TTC549 (cell line): ENCODE data around the gene COL5A2.

Experiments used
- FAIRE-seq: peaks from 2 replicates; lab custom pipeline; 2012; peaks lifted over from hg19 to GRCh38; lab: Jason Lieb, UNC

Gene COL5A2

DNA sequence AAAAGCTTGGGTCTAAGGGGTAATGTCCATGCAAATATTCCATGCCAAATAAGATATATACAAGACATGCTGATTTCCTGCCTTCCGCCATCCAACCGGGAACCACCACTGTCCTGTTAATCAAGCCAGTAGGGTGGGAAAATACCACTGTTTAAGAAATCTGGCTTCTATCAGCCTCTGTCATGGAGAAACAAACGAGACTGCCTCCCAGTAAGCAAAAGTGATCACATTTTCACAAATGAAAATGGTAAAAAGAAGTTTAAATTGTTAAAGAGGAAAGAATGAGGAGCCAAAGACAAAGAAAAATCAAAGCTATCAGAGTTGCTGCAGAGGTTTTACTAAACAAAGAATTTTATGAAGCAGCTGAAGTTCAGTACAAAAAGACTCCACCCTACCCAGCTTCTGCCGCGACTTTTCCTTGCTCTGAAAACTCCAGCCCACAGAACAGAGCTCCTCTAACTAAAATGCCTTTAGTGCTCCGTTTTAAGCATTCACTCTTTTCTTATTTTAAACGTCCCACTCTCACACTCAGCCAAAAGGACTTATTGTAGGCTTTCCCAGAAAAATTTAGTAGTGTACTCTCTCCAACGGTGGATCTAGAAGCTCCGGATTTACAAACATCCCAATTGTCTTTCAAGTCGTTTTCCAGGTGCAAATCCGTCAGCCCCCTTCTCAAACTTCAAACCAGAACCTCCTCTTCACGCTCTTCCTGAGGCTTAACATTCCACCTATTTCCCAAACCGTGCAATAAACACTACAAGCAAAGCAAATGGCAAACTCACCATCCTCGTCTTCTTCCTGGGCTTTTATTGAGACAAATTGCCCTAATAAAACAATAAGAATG lies 613 bp downstream of the COL5A2 start:
- no peak for FAIRE-seq

DNA sequence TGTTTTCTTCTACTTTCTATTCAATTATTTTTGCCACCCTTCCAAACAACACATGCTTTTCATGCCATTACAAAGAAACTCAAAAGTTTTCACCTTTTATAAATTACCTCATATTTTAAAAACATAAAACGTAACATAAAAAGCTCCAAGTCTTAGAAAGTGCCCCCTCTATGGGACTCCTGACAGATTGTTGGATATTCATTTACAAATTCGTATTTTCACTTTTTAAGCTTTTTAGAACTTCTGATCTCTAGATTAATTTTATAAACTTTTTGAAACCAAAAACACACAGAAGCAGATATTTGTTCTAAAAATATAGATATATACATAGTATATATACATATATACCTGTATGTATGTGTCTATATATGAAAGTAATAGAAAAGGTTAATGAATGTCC lies 1.5 kb downstream of the COL5A2 start:
- no peak for FAIRE-seq

DNA sequence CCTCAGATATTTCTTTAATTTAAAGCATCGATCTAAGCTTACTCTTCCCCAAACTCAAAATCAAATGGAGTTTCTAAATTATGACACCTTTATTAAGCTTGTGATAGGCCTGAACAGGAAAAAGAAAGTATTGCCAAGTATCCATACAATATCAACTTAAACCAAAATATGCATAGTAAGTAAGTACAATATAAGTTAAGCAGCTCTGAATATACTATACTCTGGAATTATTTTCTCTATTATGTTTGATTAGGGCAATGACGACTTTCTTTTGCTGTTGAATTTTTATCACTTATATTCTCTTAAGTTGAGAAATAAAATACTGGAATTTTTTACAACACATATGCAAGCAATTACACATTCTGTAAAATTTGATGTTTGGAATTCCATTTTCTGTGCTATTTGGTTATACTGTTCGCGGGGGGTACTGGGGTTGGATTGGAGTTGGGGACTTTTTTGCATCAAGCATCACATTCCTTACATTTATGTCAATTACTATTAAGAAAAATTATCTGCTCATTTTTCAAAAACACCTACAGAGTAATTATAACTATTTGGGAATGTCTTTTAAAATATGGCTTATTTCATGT lies 2.2 kb downstream of the COL5A2 start:
- FAIRE-seq, result no peak

DNA sequence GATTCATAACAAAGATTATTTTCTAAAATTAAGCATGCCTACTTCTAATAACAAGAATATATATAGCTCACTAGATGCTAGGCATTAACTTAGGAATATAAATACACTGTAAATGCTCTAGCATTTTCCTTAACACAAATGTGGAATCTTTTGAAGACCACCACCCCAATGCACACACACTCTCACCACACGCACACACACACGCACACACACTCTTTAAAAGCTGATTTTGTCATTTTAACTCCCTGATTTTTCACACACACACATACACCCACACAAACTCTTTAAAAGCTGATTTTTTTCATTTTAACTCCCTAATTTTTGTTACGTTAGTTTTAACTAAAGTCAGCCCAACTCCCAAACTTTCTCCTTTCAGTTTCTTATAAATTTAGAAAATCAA lies 3.0 kb downstream of the COL5A2 start:
- FAIRE-seq, result peak; percentile 74

DNA sequence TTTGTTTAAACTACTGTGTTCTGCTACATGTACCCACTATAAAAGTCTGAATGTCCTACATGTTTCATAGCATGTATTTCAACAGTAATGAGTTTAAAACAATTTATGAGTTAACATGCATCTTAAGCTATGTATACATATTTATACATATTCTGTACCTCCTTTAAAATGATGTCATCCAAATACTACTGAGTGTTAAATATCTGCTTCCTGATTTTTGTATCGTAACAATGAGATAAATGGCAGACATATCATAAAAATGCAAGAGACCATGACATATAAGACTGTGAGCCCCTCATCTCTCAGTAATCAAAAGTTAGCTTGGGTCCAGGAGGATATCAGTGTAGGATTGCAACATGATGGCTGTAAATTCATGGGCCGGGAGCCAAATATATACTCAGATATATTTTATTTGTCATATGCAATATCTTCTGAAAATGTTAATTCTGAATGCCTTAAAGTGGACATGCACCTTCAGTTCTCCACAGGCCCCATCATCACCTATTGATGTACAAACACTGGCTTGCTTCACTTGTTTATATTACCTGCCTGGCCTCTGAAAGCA lies 3.6 kb downstream of the COL5A2 start:
- FAIRE-seq, result peak; percentile 23

DNA sequence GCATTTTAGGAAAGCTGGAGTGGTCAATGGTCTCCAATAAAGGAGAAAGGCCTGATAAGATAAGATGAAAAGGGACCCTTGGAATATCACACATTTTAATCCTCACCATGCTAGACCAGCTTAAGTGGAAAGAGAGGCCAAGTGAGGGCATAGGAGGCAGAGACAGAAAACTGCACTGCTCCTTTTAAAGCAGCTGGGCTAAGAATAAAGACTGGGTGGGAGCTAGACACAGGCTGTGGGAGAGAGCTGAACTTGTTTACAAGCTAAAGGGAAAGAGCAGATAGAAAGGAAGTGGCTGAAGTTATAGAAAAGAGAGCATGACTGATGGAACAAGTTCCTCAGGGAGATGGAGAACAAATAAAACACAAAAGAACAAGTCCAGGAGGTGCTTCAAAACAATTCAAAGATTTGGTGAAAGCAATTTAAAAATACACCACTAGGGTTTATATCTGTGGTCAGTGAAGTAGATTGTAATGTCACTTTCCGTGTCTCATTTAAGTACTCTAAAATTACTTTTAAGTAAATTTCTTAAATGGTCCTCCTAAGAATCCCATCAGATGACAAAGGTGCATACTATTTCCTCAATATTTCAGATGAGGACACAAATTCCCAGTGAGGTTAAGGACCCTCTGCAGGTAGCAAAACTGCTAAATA lies 7.5 kb downstream of the COL5A2 start:
- peak; percentile 93 for FAIRE-seq

DNA sequence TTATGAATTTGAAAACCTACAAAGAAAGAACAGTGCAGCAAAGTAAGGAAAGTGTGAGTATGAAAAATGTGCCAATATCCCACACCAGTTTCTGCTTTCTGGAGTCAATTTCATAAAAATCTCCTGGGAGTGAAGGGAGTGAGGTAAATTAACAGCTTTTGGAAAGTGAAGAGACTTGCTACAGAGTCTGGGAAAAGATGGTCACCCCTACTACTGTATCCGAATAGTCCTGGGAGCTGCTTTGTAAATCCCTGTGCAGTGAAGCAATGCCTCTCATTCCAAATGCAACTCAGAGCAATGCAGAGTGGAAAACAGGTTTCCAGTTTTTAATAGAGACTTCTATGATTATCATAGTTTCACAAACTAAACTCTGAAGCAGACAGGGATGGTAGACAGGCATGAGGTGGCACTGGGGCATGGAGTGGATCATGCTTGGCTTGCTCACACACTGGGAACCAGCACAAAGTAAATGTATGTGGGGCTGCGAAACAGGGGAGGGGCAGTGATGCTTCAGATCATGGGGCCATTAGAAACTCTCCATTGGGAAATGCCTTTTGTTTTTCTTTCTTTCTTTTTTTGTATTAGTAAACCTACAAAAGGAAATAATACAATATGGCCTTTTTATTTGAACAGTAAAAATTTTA lies 10.6 kb downstream of the COL5A2 start:
- no peak for FAIRE-seq

DNA sequence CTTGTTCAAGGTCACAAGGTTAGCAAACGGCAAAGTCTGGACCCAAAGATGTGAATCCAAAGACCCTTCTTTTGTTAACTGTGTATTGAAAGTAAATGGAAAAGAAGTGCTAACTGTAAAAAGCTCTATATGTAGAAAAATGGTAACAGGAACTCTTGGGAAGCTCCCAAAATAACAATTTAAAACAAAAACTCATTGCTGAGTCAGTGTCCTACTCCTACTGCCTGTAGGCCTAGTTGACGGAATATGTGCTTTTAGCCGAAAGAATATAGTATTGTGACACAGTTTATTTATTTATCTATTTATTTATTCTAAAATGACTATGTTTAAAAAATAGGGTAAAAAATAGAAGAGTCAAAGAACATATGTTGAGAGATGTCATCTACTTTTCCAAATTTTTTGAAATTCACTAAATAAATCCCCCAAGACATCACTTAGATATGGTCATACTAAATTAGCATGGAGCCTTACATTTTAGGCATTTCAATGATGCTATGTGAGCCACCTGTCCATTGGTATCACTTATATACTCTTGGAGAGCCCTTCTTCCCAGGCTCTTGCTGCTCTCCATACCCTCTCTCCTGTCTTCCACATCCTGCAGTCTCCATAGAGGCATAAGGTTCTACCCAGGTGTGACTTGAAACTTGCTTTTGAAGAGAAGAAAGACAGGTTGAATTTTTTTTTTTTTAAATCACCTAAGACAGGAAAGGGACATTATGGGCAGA lies 13.7 kb downstream of the COL5A2 start:
- FAIRE-seq, result peak; percentile 73

DNA sequence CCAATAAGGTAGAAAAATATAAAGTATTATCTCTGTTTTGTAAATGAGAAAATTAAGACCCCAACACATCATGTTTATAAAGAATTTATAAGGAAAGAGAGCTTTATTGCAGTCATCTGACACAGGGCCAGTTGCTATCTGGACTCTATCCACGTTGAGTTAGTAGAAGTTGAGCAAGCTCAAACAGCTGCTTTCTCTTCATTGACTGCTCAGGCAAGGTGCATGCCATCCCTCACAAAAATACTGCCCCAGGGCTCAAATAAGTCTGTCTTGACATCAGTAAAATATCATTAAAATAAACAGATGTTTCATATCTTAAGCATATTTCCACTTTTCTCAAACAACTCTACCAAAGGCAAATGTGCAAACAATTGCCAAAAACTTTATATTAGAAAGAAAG lies 14.8 kb downstream of the COL5A2 start:
- no peak for FAIRE-seq

DNA sequence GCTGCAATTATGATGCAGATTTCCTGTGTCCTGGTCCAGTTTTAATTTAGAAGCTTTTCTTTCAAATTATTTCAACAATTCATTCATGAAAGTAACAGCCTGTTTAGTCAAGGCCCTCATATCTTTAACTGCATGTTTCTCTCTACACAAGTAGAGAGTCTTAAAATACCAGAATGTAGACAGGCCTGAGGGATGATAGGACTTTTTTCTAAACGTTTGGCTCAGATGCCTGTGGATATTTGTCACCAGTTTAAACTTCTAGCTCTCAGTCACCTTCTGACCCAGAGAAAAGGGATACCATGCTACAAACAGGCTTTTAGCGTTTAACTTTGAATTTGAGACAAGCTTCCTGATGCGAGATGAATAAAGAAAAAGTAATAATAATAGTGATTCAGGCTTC lies 15.7 kb downstream of the COL5A2 start:
- FAIRE-seq, result peak; percentile 99

DNA sequence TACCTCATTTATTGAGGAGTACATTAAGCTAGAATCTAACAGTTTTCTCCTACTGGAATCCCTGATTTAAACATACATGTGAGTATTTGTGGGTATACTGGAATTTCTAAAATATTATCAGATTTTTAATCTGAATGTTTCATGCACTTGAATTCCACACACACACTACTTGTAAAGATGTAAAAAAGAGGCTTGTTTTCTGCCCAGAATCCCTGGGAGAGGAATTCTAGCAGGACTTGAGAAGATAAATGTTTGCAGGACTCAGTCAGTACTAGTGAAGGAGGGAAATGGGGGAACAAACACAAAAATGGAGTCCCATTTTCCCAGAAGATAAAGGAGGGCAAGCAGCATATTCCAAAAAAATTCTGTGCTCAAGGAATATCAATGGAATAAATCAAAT lies 17.0 kb downstream of the COL5A2 start:
- no peak for FAIRE-seq

DNA sequence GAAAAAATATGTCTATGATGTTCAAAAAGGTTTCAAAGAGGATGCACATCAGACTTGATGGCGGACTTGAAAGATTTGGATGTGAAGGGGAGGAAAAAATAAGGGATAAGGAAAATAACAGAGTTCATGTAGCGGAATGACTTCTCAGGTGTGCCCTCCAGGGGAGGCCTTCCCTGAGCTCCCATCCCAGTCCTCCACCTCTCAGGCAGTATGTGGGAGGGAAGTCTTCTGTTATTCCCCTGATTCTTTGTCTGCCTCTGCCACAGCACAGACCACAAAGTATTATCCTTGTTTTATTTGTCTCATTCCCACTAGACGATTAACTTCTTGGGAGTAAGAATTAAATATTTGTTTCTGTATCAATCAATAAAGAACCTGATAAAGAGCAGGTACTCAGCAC lies 17.7 kb downstream of the COL5A2 start:
- no peak for FAIRE-seq

DNA sequence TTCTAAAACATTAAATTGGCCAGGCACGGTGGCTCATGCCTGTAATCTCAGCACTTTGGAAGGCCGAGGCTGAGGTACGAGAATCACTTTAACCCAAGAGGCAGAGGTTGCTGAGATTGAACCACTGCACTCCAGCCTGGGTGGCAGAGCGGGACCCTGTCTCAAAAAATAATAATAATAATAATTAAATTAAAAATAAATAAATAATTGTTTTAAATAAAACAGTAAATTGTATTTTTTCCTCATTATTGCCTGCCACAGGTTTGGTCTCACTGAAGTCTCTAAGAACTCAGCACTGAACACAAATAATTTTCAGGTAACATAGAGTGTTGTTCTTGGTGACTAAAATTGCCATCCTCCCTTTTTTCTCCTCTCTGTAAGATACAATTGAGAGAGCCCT lies 19.8 kb downstream of the COL5A2 start:
- no peak for FAIRE-seq

DNA sequence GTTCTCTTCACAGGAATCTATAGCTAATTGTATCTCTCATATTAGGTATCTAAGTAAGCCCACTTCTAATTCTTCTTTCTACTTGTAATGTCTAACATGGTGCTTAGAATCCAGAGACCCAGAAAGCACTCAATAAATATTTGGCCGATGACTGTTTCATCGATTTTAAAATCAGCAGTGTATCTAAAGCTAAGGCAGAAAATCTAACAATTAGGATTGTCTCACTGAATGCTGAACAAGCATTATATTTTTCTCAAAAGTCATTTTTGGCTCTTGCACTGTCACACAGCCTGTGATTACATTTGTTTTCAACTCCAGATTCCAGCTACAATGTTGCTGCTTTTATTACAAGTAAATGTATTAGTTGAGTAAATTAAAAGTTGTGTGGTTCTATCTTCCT lies 20.3 kb downstream of the COL5A2 start:
- no peak for FAIRE-seq

DNA sequence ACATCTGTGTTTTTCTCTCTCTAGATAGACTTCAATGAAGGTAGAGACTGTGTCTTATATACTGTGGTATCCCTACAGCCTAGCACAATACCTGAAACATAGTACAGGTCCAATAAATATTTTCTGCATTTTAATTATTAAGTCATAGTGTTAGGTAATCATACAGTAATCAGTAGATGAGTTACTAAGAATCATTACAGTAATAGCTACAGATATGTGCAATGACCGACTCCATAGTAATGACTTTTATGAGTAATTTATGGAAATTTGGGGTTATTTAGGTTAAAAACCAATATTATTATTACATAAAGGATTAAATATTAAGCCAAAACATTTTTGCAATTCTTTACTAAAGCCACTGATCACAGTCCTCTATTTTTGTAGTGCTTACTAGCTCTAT lies 21.6 kb downstream of the COL5A2 start:
- no peak for FAIRE-seq

DNA sequence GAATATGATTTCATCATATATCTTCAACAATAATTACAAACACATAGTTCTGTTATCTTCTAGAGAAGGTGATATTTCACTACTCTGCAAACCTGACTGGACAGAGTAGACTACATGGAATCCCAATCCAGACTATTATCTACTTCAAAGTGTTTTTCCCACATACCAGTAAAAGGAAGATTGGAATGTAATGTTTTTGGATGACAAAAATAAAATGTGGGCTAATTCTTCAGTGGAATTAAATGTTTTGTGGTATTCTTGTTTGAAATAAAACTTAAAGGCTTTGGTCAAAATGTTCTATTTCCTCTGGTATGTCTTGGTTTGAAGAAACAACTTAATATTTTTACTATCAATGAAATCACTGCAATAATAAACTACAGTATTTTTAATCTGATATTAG lies 22.1 kb downstream of the COL5A2 start:
- FAIRE-seq, result no peak

DNA sequence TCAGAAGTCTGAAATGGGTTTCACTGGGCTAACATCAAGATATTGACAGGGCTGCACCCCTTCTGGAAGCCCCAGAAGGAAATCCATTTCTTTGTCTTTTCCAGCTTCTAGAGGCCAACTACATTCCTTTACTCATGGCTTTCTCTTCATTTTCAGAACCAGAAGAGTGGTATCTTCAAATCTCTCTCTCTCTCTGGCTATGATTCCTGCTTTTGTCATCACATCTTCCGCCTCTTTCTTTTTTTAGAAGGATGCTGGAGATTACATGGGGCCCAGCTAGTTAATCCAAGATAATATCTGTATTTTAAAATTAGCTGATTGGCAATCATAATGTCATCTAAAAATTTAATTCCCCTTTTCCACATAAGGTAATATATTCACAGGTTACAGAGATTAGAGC lies 23.8 kb downstream of the COL5A2 start:
- no peak for FAIRE-seq

DNA sequence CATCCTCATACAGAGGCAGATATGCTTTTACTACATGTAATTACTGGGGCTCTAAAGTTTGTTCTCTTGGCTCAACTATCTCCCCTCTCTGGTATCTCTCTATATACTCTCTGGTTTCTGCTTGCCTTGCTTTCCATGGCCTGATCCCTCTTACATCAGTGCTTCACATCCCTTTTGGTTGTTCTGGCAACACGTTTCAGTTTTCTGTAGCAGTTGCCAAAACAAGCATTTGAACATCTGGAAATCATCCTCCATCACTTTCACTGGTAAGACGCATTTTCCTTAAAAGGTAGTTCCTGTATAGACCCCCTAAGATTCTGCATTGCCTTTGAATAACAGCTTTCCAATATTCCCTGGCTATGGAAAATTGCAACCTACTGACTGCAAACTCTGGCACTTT lies 25.9 kb downstream of the COL5A2 start:
- no peak for FAIRE-seq

DNA sequence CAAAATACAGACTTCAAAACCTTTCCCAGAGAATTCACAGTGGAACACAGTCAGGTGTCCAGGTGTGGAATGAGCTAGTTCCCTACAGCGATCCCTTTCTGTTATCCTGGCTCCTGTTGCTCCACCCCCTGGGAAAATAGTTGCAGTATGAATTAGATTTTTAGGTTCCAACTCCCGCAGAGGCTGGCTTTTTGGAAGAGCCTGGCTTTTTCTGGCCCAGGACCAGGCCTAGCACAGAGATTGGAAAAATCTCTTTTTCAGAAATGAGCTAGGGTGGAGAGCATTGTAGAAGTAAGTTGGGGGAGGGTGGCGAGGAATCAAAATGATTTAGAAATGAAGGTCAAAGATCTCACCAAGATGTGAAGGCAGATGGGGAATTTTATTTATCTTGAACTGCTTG lies 27.1 kb downstream of the COL5A2 start:
- no peak for FAIRE-seq

DNA sequence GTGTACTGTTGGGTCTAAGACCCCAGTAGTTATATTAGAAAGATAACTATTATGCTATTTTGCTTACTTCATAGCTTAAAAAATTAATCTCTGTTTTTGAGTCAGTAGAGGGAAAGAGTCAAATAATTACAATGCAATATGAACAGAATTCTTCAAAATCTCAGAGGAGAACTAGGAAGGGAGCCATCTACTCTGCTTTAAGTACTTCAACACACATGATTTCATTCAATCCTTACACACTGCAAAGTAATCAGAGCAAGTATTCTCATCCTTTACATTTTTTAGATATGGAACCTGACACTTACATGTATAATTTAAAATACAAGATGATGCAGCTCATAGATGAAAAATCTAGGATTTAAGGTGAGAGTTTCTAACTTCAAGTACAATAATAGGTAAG lies 27.7 kb downstream of the COL5A2 start:
- peak; percentile 70 for FAIRE-seq

DNA sequence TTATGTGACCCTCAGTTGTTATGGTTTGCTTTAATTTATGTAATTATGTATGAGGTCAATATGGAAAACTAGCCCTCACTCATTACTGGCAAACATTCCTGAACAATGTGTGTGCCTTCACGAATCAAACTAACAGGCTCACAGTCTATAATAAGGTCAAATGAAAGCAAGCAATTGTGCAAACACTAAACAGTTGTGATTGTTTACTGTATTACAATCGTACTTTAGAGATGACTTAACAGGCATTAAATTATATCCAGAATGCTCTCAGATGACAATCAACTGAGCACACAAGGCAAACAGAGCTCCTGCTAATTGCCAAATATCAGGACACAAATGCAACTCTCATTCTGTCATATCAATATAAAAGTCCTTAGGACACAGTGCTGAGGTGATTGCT lies 29.5 kb downstream of the COL5A2 start:
- FAIRE-seq, result peak; percentile 99

DNA sequence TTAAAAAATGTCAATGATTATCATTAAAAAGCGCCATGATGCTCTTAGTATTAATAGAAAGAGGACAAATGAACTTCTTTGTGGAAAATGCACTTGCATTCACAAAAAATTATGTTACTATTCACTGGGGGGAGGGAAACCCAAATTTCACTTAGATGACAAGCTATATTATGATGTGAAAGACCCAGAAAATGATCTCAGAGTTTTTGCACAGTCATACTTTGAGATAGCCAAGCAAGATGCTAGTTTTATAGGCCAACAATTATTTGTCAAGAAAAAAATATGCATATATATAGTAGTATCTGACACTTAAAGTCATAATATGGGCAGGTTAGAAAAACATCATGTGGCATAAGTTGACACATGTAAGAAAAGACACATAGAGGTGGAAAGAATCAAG lies 31.6 kb downstream of the COL5A2 start:
- FAIRE-seq, result no peak
